ENCODE results near the gene TRIO.

The TRIO gene

GRCh38 chr5:14148890-14149671 lies 5.9 kb downstream of the TRIO start:
- FAIRE-seq, result no peak

DNA sequence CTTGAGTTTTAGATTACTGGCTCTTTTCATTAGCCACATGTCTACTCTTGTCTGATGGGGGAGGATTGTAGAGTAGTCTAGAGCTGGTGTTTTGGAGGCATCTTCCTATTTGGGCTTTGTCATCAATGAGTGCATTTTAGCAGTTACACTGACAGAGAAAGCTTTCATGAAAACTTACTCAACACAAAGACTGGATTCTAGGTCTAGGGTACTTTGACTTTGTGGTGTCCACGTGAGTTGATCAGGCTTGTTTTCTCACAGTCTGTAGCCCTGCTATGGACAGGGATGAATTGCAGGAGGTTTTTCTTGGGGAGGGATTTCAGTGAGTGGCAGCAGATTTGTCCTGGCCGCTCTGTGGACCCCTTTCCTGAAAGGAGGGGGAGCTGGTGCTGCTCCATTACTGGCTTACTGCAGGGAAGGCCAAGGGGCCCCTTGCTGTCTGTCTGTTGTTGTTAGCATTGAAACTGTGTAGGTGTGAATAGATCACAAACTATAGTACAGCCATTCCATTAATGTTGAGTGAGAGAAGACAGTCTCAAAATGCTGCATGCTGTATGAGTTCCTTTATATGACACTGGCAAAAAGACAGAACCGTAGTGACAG lies 6.6 kb downstream of the TRIO start:
- no peak for FAIRE-seq

GRCh38 chr5:14151416-14151815 lies 8.3 kb downstream of the TRIO start:
- FAIRE-seq, result no peak

- FAIRE-seq, result no peak
Observed at GRCh38 chr5:14153071-14153864, 10.1 kb downstream of the TRIO start.

GRCh38 chr5:14153932-14154731 lies 11.0 kb downstream of the TRIO start:
- FAIRE-seq, result no peak

DNA sequence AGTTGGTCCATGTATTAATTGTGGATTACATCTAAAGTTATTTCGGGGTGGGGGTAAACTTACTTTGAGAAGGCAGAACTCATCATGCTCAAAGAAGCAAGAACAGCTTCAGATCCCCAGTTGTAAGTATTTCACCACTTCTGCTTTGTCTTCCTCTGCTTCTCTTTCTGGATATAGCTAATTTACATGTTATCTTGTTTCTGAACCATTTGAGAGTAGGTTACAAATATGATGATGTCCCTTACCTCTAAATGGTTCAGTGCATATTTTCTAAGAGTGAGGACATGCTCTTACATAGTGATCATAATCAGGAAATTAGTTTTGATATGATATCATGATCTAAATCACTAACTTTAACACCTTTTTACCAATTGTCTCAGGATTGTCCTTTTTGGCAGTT lies 11.9 kb downstream of the TRIO start:
- FAIRE-seq, result no peak

DNA sequence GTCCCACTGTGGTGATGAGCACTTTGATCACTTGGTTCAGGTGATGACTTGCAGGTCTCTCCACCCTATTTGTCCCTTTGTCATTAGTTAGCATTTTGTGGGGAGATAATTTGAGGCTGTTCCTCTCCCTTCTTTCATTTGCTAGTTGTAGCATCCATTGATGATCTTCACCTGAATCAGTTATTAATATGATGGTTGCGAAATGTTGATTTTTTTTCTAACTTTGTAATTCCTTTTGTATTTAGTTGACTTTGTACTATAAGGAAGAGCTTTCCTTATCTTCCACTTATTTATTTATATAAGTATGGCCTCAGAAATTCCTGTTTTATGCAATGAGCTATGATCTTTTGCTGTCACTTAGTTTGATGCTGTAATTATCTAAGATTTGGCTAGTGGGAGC lies 12.6 kb downstream of the TRIO start:
- FAIRE-seq, result no peak

GRCh38 chr5:14156290-14156649 lies 13.1 kb downstream of the TRIO start:
- FAIRE-seq, result no peak

DNA sequence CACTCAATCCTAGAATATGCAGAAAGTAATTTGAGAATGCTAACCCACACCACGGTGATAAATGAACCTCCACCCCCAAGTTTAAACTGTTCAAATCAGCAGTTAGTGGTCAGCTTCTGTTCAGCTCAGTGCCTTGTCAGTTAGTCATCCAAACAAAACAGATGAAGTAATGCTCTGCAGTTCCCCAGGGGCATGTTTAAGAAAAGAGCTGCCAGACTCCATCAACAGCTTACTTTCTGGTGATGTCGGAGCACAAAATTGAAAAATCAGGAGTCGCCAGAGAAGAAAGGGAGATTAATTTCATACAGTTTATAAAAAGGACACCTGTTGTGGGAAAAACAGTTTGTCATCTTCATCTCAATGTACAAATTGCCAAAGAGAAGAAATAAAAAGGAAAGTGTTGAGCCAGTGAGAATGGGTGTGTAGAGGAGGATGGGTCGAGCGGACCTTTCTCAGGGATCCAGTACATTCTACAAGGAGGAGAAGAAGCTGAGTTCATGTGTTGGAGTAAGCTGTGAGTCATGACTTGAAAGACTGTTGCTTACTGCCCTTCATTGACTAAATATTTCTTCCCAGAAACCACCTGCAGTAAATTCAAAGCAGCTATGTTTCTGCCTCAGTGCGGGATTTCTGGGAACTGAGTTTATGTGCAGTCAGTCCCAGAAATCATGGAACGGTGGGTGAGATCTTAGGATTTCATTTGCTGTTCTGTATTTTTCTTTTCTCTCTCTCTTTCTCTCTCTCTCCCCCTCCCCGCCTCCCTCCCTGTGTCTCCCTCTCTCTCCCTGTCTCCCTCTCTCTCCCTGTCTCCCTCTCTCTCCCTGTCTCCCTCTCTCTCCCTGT lies 13.7 kb downstream of the TRIO start:
- FAIRE-seq, result no peak

DNA sequence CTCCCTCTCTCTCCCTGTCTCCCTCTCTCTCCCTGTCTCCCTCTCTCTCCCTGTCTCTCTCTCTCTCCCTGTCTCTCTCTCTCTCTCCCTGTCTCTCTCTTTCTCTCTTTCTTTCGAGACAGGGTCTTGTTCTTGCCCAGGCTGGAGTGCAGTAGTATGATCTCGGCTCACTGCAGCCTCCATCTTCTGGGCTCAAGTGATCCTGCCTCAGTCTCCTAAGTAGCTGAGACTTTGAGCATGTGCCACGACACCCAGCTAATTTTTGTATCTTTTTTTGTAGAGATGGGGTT lies 14.3 kb downstream of the TRIO start:
- FAIRE-seq, result no peak

- no peak for FAIRE-seq
Observed at GRCh38 chr5:14158890-14159666, 15.9 kb downstream of the TRIO start.

- no peak for FAIRE-seq
Observed at GRCh38 chr5:14161825-14162556, 18.8 kb downstream of the TRIO start.

DNA sequence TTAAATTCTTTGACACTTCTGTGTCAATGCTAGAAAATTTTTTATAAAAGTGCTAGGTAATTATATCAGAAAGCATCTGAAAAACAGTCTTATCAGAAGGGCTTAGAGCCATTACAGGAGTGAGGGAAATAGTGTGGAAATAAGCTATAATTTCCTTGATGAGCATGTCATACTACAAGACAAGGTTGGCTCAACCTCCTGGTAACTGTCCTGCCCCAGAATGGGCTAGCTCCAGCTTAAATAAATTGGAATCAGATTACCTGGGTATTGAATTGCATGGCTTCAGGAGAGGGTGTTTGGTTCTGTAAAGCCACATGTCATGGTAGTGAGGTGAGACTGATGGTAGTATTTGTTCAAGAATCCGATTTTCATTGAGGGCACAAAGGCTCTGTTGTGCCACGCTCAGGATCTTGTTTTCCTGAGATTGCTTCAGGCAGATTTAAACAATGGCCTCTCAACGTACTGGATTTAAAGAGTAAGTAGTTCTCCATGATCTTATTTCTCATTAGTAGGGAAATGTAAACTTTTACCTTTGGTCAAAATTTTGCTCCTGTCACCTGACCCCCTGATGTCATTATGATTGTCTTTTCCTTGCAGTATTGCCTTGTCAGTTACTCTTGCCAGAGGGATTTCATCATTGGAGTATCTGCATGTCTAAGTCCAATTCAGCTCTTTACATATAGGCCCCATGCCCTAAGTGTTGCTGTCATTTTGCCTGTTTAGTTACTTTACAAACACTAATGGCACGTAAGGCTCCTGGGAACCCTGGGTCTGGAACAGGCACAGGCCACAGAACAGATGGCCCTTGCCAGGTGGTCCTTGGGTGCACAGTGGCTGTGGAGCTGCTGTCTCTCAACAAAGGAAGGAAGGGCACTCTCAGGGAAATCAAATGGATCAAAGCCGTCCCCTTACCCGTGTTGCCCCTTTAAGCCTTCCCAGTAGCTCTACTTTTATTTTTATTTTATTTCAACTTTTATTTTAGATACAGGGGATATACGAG lies 21.3 kb downstream of the TRIO start:
- no peak for FAIRE-seq

- no peak for FAIRE-seq
Observed at GRCh38 chr5:14165375-14166106, 22.4 kb downstream of the TRIO start.

DNA sequence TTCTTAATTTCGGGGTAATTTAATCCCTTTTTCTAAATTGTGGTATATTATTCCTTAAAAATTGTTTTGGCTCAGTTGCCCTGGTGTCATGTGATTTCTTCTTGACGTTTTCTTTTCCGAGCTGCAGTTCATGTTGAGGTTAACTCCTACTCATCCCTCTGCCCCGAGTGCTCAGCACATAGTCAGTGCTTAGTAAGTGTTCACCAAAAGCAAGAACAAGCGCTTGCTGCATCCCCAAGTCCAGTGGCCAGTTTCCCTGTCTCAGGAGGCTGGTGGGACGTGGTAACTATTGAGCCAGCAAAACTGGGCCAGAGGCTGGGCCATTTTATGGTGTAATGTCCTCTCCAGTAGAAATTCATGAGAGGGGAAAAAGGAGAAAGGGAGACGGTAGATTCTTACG lies 23.3 kb downstream of the TRIO start:
- FAIRE-seq, result no peak

DNA sequence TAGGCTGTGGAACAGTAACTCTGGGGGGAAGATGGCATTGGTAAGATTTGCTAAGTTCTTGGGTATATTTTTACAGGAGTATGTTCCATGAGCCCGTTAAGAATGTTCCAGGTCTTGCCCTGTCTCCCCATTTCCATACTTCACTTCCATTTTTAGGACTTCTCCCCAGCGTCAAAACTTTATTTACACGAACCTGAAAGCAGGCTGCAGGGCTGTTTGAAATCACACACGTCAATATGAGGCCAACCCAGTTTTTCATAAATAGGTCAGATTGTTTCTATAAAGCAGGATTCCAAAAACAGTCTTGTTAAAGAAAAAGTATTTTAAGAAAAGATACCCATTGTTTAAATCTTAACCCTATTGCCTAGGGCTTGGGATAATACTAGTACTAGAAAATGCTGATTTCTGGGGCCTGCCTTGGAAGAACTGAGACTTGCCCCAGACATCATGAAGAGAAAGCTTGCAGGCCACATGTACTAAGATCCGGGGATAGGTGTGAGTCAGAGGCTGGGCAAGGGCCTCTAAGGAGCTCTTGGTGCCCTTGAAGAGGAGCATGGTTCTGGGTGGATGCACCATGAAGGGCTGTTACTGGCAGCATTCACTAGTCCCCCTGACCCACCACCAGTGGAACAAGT lies 24.2 kb downstream of the TRIO start:
- FAIRE-seq, result no peak

DNA sequence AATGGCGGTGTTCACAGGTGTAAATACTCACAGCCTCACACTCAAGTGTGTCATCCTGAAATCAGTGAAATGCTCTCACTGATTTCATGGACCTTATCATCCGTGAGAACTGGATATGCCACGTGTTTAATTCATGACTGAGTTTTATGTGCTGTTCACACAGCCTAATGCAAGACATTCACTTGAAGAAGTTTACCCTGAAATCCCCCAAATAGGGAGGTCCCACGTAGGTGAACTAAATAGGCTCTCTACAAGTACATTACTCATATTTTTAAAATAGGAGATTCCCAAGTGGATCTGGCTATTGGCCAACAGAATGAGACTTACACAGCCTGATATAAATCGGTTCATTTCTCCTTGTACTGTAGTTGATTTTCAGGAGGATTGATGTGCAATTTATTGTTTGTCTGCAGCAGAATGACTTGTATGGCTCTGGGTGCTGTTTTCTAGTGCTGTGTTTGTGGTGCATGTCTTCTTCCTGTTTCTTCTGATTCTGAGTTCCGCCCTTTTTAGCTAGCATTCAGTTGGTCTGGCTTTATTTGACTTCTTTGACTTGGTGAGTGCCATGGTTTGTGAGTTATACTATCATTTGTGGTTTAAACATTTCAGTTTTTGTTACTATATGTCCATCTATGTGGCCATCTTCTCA lies 25.1 kb downstream of the TRIO start:
- FAIRE-seq, result no peak

GRCh38 chr5:14168793-14169262 lies 25.7 kb downstream of the TRIO start:
- FAIRE-seq, result no peak

Measured in A204.1 (cell line).